ENCODE measurements around the gene LTB4R2. TPM values are rescaled to one million over a fixed set of nuclear protein-coding genes. Genes with fewer than 3 reads are reported as not detected.

LTB4R2 gene
- polyA plus RNA-seq, 2 of the 4 experiments (the other 2 are of a cell fraction): 5.8 to 8.6 TPM

DNA sequence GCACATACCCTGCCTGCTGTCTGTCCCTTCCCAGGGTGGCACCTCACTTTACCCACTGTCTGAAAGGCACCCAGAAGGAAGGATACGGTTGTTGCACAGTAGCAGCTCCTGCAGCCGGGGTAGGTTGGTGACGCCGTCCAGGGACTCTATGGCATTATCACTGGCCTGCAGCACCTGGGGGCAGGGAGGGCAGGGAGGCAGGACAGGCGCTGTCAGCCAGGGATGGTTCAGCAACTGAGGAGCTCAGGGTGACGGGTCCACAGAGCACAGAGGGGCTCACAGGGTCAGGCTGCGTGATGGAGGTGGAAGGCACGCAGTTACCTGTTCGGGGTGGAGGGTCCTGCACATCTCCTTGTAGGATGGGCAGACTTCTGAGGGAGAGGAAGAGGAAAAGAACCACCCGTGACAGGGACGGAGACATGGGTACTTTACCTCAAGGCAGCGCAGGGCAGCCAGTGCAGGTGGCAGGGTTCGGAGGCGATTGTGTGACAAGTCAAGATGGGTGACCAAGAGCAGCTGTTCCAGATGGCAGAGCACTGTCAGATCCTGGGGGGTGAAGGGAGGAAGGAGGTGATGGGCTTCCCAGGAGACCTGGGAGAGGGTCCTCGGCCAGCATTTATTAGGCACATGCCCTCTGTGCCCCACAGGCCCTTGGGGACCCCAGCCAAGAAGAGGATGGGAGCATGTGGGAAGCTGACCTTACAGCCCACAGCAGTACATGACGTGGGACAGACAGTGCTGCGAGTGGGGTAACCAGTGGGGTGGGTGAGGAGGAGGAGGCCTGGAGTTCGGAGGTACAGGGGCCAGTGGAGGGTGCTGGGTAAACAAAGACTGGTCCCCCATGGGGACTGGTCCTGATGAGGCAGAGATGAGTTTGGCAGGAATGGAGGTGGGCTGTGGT is 43.3 kb upstream of the LTB4R2 start:
- POLR2A ChIA-PET: interaction anchor here (0.8 kb wide), 1 partner anchor 24 kb away, joined by 3 read pairs; the partner anchor contains the start of gene TINF2
- Histone ChIP-seq H3K4me1 (no peaks in the 10 kb centered on the region), H3K27ac (no peak overlapping the region), H3K4me3 (no peak overlapping the region), H3K9me3 (no peaks in the 10 kb centered on the region), H3K4me2 (no peak overlapping the region)
- CTCF ChIA-PET: interaction anchor here (1.1 to 34.0 kb wide), 3 partner anchors 13 to 37 kb away, joined by 4 to 469 read pairs (median 5); partner anchors contain the start of genes CIDEB, DHRS1, LTB4R and LTB4R2
- ATAC-seq (no peak), DNase-seq (ENCODE audit: low read depth in 1 of 2, low spot score in 1 of 2) (no peak), FAIRE-seq (no peak)
- TF ChIP-seq CHD4 (IDR thresholded peaks at IDR 0.05; ENCODE audit: borderline replicate concordance) (no peak), ELK1 (IDR thresholded peaks at IDR 0.05; ENCODE audit: low read depth, low read length) (no peak), JUNB (IDR thresholded peaks at IDR 0.05) (no peak), HOXB5 (CRISPR knock-in tag; IDR thresholded peaks at IDR 0.05) (no peak), RFX5 (IDR thresholded peaks at IDR 0.05) (no peak), HOXB13 (CRISPR knock-in tag; IDR thresholded peaks at IDR 0.05; ENCODE audit: low read depth) (no peak), POLR2A (IDR thresholded peaks at IDR 0.05; ENCODE audit: low read length) (no peak), EP300 (IDR thresholded peaks at IDR 0.05) (no peak), BHLHE40 (IDR thresholded peaks at IDR 0.05; ENCODE audit: low read depth, low read length) (no peak), POLR2AphosphoS2 (conservative IDR thresholded peaks at IDR 0.05; ENCODE audit: low read length) (no peak)
- WGBS (ENCODE audit: missing lambda C conversion rate): 83% methylated on average over 18 of the region's 18 CpGs

GRCh38 chr14:24267516-24267915 is 42.4 kb upstream of the LTB4R2 start:
- ChIA-PET CTCF (interaction anchor here (1.0 to 34.0 kb wide), 3 partner anchors 14 to 36 kb away, joined by 3 to 469 read pairs (median 4); partner anchors contain the start of genes CIDEB, DHRS1, LTB4R and LTB4R2), POLR2A (no interaction called here)
- H3K9me3 ChIP-seq: no peaks in the 10 kb centered on the region
- no peak for TF ChIP-seq POLR2AphosphoS2 (conservative IDR thresholded peaks at IDR 0.05; ENCODE audit: low read length)
- TF ChIP-seq JUNB (IDR thresholded peaks at IDR 0.05): no peak
- no peak for TF ChIP-seq ESRRA (IDR thresholded peaks at IDR 0.05; ENCODE audit: borderline replicate concordance, low read length)
- no peak for TF ChIP-seq RARB (CRISPR knock-in tag; IDR thresholded peaks at IDR 0.05)
- TF ChIP-seq CTCF (IDR thresholded peaks at IDR 0.05): no peak
- TF ChIP-seq HDAC2 (IDR thresholded peaks at IDR 0.05): no peak
- TF ChIP-seq NPAS2 (CRISPR knock-in tag; IDR thresholded peaks at IDR 0.05; ENCODE audit: borderline replicate concordance): no peak
- no peak for TF ChIP-seq ELK1 (IDR thresholded peaks at IDR 0.05; ENCODE audit: low read depth, low read length)
- no peak for TF ChIP-seq HOXA7 (CRISPR knock-in tag; IDR thresholded peaks at IDR 0.05)
- no peak for TF ChIP-seq KDM5A (IDR thresholded peaks at IDR 0.05)
- no peak for ATAC-seq
- FAIRE-seq: no peak
- H3K4me1 ChIP-seq: 0 out of 3 replicates have a peak, but pooled peaks cover 5% of the 10 kb centered on the region
- no peak overlapping the region for H3K27ac ChIP-seq
- no peak overlapping the region for H3K4me3 ChIP-seq
- 79% methylated on average over 6 of the region's 9 CpGs for WGBS (ENCODE audit: missing lambda C conversion rate)
- no peak overlapping the region for H3K4me2 ChIP-seq
- DNase-seq (ENCODE audit: low read depth in 1 of 2, low spot score in 1 of 2): no peak

DNA sequence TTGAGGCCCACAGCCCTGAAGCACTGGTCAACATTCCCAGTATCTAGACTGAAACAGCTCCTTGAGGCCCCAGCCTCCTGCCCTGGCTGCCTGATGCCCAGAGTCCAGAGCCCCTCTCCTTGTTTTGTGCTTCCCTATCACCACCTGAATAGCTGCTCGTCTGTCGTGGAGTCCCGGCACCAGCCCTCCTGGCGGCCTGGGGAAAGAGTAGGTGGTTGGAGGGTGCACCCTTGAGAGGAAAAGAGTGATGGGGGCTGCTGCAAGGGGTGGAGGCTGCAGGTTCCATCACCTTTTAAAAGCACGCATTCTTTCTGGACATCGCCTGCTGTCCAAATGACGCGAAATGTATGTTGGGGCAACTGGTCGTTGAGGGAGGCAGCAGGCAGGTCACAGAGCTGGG is 41.7 kb upstream of the LTB4R2 start:
- TF ChIP-seq RNF2 (IDR thresholded peaks at IDR 0.05; ENCODE audit: borderline replicate concordance, low read depth) (no peak), HDAC2 (IDR thresholded peaks at IDR 0.05) (no peak), NFE2L2 (conservative IDR thresholded peaks at IDR 0.05; ENCODE audit: low read length) (no peak), POLR2A (IDR thresholded peaks at IDR 0.05; ENCODE audit: low read length) (no peak), MAFK (IDR thresholded peaks at IDR 0.05; ENCODE audit: partially characterized antibody) (no peak), HOXA7 (CRISPR knock-in tag; IDR thresholded peaks at IDR 0.05) (no peak), ZC3H11A (IDR thresholded peaks at IDR 0.05) (no peak), NPAS2 (CRISPR knock-in tag; IDR thresholded peaks at IDR 0.05; ENCODE audit: borderline replicate concordance) (no peak)
- Histone ChIP-seq H3K4me1 (0 out of 3 replicates have a peak, but pooled peaks cover 5% of the 10 kb centered on the region), H3K4me3 (no peak overlapping the region), H3K27ac (no peak overlapping the region), H3K4me2 (no peak overlapping the region), H3K9me3 (no peaks in the 10 kb centered on the region)
- 89% methylated on average over 9 of the region's 9 CpGs for WGBS (ENCODE audit: missing lambda C conversion rate)
- ATAC-seq (no peak), FAIRE-seq (no peak), DNase-seq (ENCODE audit: low read depth in 1 of 2, low spot score in 1 of 2) (no peak)
- ChIA-PET CTCF (interaction anchor here (0.8 to 34.0 kb wide), 4 partner anchors 15 to 35 kb away, joined by 3 to 469 read pairs (median 33); partner anchors contain the start of genes CIDEB, DHRS1, LTB4R and LTB4R2), POLR2A (no interaction called here)
